Nephron (organoid): ENCODE measurements around the gene RACGAP1.

ENCODE experiments used
- H3K27ac Mint-ChIP-seq, 3 experiments: 2 replicates each; pipeline ENCODE4 v1.8.0; 2020; ENCODE audit warnings: mixed read lengths in 3 of 3, mild to moderate bottlenecking in 2 of 3, moderate library complexity in 1 of 3
- H3K27me3 Mint-ChIP-seq: 2 replicates; pipeline ENCODE4 v1.8.0; 2021; ENCODE audit warnings: low read depth, mild to moderate bottlenecking, moderate library complexity, mixed read lengths
- H3K36me3 Mint-ChIP-seq: 2 replicates; pipeline ENCODE4 v1.8.0; 2020; ENCODE audit warnings: low read depth, mixed read lengths
- H3K4me1 Mint-ChIP-seq: 2 replicates; pipeline ENCODE4 v1.8.0; 2020; ENCODE audit warnings: mixed read lengths
- H3K4me3 Mint-ChIP-seq, 3 experiments: 2 replicates each; pipeline ENCODE4 v1.8.0; 2020; ENCODE audit warnings: mild to moderate bottlenecking in 3 of 3, mixed read lengths in 3 of 3, moderate library complexity in 2 of 3
- H3K9me3 Mint-ChIP-seq: 2 replicates; pipeline ENCODE4 v1.8.0; 2020; ENCODE audit warnings: mixed read lengths
- CTCF ChIP-seq, 3 experiments: fragments of 200-600 bp; sonication (generic); IDR thresholded peaks; one replicate each; pipeline ENCODE4 v1.5.0; 2021; ENCODE audit warnings: antibody characterized with exemption in 3 of 3; ENCODE audit not compliant: unreplicated experiment in 3 of 3

RACGAP1 gene

GRCh38 chr12:49942512-49942893, 82.8 kb downstream of the RACGAP1 start:
- Mint-ChIP-seq H3K27ac (peak overlapping the region in 1 of 3 experiments; percentile 27), H3K4me3 (no peak overlapping the region), H3K9me3 (no peaks in the 10 kb centered on the region), H3K27me3 (peaks cover 48% of the 10 kb centered on the region), H3K36me3 (no peaks in the 10 kb centered on the region), H3K4me1 (peaks cover 18% of the 10 kb centered on the region)
- TF ChIP-seq CTCF (IDR thresholded peaks at IDR 0.05; ENCODE audit: unreplicated experiment in 3 of 3): no peak

GRCh38 chr12:49941556-49942511, 83.5 kb downstream of the RACGAP1 start:
- peaks cover 18% of the 10 kb centered on the region for H3K4me1 Mint-ChIP-seq
- H3K36me3 Mint-ChIP-seq: no peaks in the 10 kb centered on the region
- H3K27ac Mint-ChIP-seq: no peak overlapping the region
- H3K9me3 Mint-ChIP-seq: no peaks in the 10 kb centered on the region
- H3K27me3 Mint-ChIP-seq: peaks cover 44% of the 10 kb centered on the region
- H3K4me3 Mint-ChIP-seq: no peak overlapping the region
- no peak for TF ChIP-seq CTCF (IDR thresholded peaks at IDR 0.05; ENCODE audit: unreplicated experiment in 3 of 3)

GRCh38 chr12:49939707-49940106, 85.6 kb downstream of the RACGAP1 start:
- Mint-ChIP-seq H3K36me3 (peaks cover under 1% of the 10 kb centered on the region), H3K4me3 (no peak overlapping the region), H3K27me3 (peaks cover 32% of the 10 kb centered on the region), H3K9me3 (peaks cover 1% of the 10 kb centered on the region), H3K4me1 (peaks cover 8% of the 10 kb centered on the region), H3K27ac (no peak overlapping the region)
- no peak for TF ChIP-seq CTCF (IDR thresholded peaks at IDR 0.05; ENCODE audit: unreplicated experiment in 3 of 3)

GRCh38 chr12:49939307-49939706, 86.0 kb downstream of the RACGAP1 start:
- Mint-ChIP-seq H3K4me1 (peaks cover 12% of the 10 kb centered on the region), H3K9me3 (peaks cover 3% of the 10 kb centered on the region), H3K36me3 (peaks cover 4% of the 10 kb centered on the region), H3K27me3 (peaks cover 29% of the 10 kb centered on the region), H3K27ac (no peak overlapping the region), H3K4me3 (no peak overlapping the region)
- no peak for TF ChIP-seq CTCF (IDR thresholded peaks at IDR 0.05; ENCODE audit: unreplicated experiment in 3 of 3)
